Measurements from ENCODE around the gene CRABP2.
A peak's percentile ranks its signal among the peaks of the same experiment; 100 is the strongest.

The CRABP2 gene

DNA sequence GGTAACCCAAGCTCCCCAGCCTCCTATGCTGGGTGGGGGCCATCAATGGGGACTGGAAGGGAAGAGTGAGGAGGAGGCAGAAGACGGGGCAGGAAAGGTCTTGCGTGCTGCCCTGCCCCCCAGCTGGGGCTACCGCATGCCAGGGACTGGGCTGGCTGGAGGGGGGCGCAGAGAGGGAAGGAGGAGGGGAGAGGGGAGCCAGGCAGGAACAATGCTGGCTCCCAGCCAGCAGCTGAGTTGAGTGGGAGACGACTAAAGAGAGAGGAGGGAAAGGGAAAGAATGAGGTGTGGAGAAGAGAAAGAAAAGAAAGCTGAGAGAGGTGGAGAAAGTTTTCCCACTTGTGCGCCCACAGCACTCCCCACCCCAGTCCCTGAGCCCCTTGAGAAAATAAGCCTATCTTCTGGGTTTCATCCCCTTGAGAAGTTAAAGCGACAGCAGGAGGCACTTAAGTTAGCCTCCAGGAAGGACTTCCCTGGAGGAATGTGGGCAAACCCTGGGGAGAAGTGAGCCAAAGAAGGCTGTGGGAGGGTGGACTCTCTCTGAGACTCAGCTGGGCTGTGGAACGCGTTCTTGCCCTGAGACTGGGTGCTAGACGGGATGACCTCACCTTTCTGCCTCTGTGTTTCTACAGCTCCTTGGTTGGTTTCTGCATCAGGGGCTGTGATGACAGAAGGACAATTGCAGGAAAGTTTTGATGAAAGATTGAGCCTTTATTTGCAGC is 15.3 kb downstream of the CRABP2 start:
- no peak for DNase-seq (ENCODE audit: low spot score)

DNA sequence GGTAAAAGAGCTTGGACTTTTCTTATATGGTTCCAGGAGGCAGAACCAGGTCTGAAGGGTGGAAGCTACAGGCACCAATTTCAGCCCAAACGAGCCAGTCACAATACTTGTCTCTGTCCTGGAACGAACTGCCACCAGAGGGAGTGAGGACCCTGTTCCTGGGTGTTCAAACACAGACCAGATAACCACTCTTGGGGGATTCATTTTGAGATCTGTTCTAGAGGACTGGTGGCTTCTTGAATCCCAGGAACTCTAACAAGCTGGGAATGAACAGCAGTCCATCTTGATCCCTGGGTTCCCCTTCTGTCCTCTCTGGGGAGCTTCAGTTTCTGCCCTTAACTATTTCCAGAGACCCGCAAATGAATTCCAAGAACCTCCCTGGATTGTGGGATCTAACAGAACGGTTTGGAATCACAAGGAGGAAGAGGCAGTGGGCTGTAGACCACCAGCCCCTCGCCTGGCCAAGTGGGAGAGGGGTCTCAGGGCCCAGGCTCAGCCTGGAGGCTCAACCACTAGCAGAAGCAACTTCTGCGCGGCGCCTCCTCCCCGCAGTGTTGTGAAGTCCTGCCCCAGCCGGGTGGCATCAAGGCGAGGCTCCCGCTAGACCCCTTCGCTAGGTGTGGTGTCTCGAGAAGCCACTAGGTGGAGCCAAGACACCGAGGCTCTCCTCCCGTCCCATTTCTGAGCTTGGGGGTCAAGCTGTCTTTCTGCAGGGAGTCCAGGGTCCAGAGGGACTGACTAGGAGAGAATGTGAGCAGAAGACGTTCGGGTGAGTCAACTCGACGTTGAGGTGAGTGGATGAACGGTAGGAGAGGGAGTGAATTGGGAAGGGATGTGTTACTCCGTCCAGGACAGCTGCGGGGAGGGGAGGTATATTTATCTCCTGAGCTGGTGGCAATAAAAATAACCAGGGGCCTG is 16.1 kb downstream of the CRABP2 start:
- DNase-seq (ENCODE audit: low spot score): peak; percentile 86

DNA sequence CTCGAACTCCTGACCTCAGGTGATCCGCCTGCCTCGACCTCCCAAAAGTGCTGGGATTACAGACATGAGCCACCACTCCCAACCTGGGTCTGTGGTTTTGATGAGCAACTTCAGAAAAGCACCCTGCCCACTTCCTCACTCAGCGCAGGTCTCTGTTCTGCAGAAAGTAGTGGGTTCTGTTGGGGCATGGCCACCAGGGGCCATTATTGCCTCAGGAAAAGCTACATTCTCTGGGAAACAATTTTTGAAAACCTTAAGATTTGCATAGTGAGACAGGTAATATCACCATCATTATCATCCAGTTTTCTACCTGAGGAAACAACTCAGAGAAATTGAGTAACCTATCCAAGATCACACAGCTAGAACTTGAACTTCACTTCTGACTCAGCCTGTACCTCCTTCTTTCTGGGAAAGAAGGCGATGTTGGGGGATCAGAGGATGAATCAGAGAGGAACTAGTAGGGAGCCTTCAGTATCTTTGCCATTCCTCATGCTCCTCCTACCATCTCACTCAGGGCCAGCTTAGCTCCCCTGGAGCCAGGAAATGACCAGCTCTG is 21.1 kb downstream of the CRABP2 start:
- no peak for DNase-seq (ENCODE audit: low spot score)

DNA sequence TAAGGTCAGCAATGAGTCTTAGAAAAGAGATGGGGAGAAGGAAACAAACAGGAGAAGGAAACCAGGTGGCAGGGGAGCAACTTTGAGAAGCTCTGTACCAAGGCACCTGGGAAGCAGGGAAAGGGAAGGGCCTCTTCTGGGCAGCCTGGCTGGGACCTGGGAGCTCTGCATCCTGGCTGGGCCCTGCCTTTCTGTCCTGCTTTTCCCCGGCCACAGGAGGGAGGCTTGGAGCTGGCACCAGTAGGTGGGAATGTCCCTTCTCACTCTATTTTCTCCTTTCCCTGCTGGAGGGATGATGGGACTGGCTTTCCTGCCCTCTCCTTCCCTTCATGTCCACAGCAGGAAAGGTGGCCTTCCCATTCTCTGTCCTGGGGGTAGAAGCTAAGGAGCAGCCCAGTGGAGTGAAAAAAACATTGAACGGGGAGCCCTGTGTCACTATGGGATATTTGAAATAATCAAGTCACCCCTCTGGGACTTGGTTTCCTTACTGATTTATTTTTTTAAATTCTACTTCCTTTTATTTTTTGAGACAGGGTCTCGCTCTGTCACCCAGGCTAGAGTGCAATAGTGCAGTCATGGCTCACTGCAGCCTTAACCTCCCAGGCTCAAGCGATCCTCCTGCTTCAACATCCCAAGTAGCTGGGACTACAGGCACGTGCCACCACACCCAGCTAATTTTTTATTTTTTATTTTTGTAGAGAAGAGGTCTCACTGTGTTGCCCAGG is 23.1 kb downstream of the CRABP2 start:
- no peak for DNase-seq (ENCODE audit: low spot score)

DNA sequence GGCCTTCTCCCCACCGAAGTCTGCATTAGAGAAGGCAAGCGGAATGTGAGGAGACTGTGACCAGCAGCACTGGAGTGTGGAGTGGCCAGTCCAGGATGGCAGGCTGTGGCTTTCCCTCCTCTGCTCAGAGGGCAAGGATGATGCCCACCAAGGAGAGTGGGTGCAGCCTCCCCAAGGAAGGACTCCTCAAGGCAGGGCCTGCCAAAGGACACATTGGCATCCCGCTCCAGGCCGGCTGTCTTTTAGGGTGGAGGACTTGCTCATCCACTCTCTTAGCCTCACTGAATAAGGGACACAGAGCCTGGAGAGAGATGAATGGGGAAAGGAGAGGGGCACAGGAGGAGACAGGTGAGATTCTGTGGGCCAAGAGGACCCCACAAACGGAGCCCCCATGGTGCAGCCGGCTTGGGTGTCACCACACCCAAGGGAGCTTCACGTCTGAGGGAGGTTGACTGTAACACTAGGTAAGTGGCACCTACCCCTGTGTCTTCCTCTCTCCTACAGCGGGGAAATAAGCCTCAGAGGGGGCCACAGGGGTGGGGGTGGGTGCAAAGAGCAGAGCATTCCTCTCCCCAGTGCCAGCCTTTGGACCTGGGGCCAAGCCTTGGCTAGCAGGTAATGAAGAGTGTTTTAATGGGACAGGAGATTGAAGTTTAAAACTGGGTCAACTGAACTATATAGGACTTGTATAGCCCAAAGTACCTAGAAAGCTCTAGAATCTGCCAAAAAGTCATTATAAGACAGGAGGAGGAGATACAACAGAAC is 24.0 kb downstream of the CRABP2 start:
- DNase-seq (ENCODE audit: low spot score): no peak

DNA sequence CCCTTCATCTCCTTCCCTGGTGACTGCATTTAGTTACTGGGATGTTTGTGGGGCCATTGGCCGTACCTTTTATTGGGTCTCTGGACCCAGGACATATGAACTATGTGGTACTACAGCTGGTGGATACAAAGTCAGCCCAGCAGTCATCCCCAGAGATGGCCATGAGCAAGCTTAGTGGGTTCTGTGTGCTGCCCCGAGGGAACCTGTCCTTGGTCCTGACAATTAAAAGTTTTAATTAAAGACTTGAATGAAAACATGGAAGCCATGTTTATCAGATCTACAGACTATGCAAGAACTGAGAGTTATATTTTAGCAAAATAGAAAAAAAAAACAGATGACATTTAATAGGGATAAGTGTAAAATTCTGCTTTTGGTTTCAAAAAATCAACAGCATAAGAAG is 25.3 kb downstream of the CRABP2 start:
- no peak for DNase-seq (ENCODE audit: low spot score)

DNA sequence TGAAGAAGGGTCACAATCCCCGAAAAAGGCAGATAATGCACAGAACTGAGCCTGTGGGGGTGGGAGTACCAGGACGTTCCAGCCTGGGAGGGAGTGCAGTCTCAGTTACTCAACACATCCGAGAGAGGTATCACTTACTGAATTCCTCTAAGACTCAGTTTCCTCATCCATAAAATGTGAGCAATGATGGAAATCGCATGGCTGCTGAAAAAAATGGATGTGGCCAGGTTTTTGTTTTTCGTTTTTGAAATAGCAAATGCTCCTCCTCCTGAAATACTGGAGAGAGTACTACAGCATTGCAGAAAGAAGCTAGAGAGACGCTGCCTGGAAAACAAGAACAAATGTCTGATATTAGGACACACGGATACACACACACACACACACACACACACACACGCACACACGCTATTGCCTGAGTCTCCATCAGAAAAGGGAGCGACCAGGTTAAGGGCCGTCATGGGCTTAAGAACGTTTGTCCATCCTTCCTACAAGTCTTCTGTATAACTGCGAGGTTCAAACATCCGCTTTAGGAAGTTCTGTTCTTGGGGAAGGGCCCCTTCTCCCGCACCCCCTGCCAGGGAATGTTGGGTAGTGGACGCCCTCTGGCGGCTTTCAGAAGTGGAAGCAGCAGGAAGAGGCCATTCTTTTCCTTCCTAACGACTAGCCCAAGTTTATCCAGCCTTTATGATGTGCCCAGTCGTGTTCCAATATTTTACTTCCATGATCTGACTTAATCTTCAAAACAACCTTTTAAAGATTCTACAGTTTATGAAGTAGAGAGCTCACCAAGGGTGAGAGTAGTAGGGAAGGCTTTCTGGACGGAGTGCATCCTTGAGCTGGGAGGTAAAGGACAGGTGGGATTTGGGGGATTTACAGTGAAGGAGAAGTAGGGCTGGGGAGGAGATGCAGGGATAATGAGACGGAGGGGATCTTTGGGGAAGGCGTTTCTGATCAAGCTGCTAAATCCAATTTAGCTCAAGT is 27.5 kb downstream of the CRABP2 start:
- peak; percentile 79 for DNase-seq (ENCODE audit: low spot score)

DNA sequence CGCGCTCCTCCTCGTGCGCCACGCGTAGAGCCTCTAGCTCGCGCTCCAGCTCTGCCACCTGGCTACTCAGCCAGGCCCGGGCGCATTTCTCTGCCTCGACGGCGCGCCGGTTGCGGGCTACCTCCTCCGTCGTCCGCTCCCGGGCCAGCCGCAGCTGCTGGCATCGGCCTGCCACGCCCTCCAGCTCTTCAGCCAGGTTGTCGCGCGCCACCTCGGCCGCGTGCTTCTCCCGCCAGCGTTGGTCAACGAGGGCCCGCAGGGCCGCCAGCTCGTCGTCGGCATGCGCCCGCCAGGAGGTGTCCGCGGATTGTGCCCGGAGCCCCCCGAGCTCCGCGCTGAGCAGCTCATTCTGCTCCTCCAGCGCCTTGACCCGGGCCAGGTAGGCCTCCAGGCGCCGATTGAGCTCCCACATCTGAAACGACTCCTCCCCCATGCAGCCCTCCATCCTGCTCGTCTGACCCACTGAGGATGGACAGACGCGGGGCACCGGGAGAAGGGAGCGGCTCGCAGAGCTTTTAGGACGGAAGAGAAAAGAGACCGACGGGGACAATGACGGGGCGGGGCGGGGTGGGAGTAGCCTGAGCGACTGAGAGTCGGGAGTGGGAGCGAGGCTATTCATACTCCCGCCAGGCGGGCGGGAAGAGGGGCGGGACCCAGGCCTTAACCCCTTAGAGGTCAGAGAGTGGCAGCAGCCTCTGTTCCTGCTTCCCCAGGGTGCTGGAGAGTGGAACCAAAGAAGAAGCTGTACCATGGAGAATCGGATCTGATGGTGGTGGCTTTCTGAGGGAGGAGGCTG is 28.4 kb downstream of the CRABP2 start, which contains the start of gene NES:
NES (minus strand) TSS at position 588 of the 796 bp plus-strand sequence; CDS start at position 445, 143 bp downstream.
- DNase-seq (ENCODE audit: low spot score): peak; percentile 87

DNA sequence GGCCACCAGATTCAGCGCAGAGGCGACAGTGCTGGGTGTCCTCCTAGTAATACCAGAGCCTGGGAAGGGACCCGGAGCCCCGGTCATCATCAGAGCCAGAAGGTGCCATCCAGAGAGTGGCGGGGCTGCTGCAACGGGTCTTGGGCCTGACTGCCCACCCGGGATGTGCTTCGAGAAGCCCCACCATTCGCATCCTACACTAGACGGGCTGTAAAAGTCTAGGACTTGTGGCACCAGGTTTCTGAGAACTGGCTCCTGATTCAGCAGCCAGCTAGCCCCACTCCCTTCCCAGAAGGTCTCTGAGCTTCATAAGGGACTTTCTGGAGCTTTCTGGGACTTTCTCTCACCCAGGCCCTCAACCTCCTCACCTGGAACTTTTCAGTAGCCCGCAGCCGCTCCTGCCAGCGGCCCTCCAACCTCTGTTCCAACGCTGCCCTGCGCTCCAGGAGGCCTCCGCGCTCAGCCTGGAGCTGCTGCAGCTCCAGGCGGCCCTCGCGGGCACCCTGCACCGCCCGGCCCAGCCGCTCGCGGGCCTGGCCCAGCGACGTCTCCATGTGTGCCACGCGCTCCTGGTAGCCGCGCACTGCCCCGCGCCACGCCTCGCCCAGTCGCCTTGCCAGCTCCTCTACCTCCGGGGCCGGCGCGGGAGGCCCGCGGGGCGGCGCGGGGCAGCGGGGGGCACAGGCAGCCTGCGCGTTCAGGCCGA is 29.1 kb downstream of the CRABP2 start:
- peak; percentile 42 for DNase-seq (ENCODE audit: low spot score)

DNA sequence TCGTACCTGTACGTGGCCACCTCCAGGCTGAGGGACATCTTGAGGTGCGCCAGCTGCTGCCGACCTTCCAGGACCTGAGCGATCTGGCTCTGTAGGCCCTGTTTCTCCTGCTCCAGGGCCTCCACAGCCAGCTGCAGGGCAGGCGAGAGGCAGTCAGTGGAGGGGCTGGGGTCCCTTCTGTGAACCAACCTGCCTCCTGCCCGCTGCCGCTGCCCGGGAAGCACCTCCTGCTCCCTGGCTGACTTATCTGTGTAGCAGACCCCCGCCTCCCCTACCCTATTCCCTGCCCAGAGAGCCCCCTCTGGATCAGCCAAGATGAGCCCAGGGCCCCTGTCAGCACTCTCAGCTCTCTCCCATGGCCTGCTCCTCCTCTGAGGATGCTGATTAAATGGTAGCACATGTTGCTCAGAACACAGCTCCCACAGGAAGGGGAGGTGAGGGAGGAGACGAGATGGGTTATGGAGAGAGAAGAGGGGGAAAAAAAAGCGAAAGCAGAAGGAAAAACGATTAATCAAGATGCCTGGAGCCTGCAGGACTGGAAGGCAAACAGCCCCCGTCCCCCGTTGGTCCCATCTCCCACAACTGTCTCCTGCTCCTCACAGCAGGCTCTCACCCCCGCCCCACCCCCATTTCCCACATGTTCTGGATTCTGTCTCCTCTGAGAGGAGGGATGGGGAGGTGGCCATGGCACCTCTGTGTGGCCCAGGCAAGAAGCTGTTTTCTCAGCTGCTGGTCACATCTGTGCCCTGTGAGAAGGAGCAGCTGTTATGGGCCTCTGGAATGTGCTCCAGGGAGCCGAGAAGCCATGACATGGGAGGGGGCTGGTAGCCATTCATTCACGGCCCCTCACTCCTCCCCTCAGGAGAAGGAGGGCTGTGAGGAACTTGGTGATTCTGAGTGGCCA is 29.9 kb downstream of the CRABP2 start:
- peak; percentile 55 for DNase-seq (ENCODE audit: low spot score)

DNA sequence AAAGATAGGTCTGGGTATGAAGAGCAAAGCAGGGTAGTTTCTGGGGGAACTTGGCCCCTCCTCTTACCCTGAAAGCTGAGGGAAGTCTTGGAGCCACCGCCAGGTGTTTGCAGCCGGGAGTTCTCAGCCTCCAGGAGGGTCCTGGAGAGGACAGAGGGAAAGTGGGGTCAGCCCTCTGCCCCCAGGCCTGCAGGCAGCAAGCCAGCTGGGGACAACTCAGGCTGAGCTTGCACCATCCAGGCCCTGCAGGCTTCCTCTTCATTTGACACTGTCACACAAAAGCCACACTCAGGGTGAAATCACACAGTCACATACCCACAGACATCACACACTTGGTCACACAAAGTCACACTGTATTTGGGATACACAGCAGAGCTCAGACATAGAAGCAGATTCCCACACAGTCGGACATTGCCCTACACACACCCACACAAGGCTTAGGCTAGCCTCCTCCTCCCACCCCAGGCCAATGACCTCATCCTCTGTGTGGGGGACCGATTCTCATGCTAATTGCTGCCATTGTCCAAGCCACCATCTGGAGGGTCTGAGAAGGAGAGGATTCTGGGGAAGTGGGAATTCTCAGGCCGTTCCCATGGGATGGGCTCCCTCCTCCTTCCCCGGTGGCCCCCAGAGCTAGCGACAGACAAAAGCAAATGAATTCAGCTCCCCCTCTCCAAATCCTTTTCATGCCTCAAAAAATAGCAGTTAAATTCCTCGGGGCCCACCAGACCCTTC is 31.8 kb downstream of the CRABP2 start:
- DNase-seq (ENCODE audit: low spot score): no peak

DNA sequence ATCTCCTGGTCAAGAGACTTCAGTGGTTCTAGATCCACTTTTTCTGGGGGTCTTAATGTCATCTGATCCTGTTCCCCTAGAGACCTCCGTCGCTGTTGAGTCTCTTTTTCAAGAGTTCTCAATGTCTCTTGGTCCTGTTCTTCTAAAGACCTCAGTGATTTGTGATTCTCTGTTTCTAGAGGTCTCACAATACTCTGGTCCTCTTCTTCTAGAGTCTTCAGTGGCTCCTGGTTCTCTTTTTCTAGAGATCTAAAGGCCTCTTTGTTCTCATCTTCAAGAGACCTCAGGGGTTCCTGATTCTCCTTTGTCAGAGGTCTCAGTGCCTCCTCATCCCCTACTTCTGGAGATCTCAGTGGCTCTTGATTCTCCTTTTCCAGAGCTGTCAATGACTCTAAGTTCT is 33.6 kb downstream of the CRABP2 start:
- no peak for DNase-seq (ENCODE audit: low spot score)

DNA sequence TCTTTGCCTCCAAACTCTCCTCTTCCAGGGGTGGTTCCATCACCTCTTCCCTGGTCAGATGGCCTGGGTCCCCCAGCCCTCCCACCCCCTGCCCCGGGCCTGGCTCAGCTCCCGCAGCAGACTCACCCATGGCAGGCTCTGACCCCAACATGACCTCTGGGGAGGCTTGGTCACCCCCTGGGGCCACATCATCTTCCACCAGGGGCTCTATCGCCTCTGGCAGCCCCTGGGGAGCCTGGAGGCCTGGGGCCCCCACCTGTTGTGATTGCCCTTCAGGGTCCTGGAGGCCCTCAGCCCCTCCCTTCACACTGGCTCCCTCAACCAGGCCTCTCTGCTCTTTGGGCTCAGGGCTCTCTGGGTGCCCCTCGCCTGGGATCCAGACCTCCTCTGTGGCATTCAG is 34.6 kb downstream of the CRABP2 start:
- DNase-seq (ENCODE audit: low spot score): no peak

DNA sequence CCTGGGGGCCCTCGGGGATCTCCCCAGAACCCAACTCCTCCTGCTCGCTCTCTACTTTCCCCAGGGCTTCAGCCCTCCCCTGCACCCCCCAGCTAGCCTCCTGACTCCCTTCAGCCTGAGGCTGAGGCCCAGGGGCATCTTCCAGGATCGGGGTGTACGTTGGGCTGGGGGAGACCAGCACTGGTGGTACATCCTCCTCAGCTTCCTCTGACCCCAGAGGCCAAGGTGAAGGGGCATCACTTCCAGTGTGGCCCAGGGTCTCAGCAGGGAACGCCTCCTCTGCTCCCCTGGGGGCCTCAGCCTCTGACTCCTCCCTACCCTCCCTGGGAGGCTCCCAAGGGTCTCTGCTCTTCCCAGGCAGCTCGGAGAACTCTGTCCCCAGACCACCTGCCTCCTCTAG is 35.0 kb downstream of the CRABP2 start:
- DNase-seq (ENCODE audit: low spot score): no peak

DNA sequence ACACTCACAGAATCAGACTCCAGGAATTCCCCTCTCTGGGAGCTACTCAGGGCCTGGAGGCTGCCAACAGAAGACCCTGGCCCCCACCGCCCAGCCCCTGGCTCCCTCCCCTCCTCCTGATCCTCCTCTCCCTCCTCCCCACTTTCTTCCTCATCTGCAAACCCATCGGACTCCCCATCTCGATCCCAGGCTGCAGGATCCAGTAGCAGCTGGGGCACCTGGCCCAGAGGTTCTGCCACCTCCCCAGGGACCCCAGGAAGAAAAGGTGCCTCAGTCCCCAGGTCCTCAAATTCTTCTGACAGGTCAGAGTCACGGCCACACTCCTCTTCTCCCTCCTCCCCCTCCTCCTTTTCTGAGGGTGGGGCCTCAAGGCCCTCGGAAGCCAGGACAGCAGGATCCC is 35.6 kb downstream of the CRABP2 start:
- DNase-seq (ENCODE audit: low spot score): no peak

DNA sequence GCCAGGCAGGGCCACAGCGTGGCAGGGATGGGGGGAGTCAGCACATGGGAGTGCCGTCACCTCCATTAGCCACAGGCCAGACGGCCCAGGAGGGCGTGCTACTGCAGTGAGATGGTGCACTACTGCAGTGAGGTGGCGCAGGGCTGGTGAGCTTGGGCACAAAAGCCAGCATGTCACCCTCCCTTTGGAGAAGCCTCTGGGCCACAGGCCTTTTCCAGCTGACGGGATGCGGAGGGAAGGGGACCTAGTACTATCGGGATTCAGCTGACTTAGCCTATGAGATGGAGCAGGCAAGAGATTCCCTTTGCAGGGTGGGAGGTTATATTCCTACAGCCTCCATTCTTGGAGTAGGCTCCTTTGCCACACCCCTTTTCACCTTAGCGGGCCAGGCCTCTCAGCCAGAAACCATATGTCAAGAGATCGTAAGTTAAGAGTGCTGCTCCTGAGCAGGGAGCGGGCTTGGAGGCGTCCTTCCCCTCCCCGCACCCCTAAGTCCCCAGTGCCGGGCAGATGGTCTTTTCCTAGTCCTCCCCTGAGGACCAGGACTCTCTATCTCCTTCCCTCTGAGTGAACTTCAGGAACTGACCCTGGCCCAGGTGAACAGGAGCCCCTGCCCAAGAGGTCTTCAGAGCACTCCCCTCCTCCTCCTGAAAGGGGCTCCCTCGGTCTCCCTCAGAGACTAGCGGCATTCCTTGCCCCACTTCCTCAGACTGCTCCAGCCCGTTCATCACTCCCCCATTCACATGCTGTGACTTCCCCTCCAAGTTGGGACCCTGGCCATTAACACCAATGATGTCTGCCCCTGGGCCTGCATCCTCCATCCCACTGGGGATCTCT is 36.4 kb downstream of the CRABP2 start:
- DNase-seq (ENCODE audit: low spot score): no peak

Data from AG08396 (cell line).